HG03103 (cell line): Measurements from ENCODE around the gene CCDC85A.
"Not testable (repeated sequence)": the region's sequence is repeated elsewhere in the genome, so short reads cannot be mapped to it uniquely, and the experiment has no call there.

ENCODE experiments used
- ATAC-seq: cut with Tn5 transposase; IDR thresholded peaks from one replicate; pipeline ENCODE4 v1.9.1; 2021; ENCODE audit warnings: low read depth; ENCODE audit not compliant: unreplicated experiment

The CCDC85A gene

DNA sequence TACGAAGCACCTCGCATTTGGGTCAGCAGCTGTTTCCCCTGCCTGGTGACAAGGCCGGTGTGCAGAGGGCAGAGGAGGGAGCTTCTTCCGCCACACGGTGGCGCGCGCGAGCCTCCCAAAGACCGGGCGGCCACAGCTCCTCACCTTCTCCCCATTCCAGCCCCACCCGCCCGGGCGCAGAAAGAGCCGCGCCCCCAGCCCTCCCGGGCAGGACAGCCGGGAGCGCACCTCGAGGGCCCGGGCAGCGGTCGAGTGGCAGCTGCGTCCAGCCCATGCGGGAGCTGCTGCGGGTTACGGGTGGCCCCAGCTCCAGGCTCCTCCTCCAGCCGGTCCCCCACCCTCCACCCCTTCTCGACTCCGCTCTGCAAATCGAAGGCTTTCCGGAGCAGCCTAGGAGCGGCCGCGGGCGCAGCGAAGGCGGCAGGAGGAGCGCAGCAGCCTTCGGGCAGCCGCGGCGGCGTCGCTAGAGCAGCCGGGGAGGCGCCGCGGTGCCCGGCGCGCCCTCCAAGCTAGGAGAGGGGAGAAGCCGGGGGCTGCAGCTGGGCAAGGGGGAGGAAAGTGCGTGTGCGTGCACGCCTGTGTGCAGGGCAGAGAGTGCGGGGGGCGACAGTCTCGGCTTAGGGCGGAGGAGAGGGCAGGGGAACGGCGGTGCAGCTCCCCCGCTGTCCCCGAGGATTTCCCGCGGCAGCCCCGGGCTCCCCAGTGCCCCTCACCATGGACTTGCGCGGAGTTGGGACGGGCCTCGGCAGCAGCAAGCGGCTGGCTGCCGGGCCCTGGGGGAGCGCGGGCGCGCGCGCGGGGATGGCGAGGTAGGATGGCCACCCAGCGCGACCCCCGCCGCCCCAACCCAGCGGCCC, at the start of gene CCDC85A:
CCDC85A (plus strand) TSS at position 348 of the 857 bp plus-strand sequence. CDS start 635 bp downstream, outside the sequence.
- peak; percentile 94 for ATAC-seq

DNA sequence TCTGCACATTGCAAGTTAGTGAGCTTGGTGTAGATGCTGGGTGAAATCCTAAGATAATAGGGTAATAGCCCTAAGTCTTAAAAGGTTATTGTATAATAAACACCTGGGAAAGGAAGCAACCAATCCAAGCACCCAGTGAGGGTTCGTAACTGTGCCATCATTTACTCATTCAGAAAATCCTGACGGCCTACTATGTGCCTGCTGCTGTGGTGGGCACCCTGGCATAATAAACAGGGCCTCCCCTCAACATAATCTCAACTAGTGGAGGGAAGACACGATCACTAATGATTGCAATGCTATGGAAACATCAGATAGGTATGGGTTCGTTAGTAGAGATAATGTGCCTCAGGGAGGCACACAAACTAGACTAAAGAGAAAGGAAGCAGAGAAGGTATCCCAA, 48.9 kb upstream of the CCDC85A start:
- no peak for ATAC-seq

DNA sequence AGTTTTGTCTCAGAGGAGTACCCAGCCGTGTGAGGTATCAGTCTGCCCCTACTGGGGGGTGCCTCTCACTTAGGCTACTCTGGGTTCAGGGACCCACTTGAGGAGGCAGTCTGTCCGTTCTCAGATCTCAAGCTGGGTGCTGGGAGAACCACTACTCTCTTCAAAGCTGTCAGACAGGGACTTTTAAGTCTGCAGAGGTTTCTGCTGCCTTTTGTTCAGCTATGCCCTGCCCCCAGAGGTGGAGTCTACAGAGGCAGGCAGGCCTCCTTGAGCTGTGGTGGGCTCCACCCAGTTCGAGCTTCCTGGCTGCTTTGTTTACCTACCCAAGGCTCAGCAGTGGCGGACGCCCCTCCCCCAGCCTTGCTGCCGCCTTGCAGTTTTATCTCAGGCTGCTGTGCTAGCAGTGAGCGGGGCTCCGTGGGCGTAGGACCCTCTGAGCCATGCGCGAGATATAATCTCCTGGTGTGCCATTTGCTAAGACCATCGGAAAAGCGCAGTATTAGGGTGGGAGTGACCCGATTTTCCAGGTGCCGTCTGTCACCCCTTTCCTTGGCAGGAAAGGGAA, 41.2 kb upstream of the CCDC85A start:
- not testable (repeated sequence) for ATAC-seq

DNA sequence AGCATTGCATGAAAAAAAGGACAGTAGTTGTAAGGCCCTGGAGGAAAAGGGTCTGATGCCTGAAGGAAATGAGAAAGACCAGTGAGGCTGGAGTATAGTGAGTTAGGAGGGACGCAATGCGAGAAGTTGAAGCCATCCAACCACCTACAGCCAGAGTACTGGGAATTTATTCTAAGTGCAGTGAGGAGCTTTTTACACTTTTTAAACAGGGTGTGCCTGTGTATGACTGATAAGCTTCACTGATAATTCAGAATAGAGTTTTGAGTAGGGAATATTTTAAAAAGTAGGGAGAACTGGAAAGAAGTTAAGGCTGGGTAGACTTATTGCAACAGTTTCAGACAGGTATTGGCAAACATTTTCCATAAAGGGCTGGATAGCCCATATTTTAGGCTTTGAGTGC, 35.9 kb upstream of the CCDC85A start:
- no peak for ATAC-seq

DNA sequence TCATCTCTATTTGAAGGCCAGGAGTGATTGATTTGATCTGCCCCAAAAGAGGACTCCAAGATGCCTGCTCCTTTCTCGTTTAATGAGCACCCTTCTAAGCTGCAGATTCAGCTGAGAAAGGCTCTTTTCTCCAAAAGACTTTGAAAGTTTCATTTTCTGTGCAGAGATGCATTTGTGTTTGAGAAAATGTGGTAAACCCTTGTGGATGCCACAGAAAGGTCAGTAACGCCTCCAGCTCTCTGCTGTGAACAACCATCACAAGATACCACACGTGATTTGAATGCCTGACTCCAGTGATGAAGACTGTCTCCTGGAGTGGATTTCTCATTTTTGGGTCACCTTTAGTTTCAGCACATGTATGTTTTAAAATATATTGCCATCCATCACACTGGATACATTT, 35.0 kb upstream of the CCDC85A start:
- ATAC-seq: no peak

DNA sequence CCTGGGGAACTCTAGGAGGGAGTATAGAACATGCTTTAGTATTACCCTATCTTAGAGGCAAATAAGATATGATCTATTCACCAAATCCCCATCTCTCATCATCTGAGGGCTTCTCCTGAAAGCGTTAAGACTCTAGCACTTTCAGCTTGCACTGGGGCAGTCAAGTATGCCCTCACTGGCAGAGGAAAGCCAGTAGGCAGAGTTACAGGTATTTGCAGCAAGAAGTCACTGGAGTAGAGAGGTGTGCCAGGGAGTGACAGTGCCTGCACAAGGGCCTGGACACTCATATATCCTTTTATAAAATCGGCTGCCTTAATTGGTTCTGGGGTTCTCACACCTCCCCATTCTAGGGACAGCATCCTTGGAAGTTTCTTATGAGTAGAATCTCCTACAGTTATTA, 31.9 kb upstream of the CCDC85A start:
- ATAC-seq: no peak

DNA sequence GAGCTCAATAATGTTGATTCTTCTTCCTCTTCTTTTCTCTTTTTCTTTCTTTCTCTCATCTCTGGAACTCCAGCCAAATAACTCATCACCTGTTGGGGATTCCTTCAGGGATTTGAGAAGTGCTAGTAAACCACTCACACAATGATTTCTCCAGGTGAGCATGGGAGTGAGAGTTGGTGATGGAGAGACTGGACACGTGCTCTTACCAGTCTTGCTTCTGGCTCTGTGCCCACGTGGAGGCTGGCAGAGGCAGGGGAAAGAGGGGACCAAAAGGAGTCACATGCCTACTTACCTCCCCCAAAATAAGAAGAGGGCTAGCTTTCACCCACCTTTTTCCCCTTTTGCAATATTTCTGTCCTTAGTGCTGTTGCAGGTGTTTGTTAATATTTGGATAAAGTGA, 28.6 kb upstream of the CCDC85A start:
- no peak for ATAC-seq

DNA sequence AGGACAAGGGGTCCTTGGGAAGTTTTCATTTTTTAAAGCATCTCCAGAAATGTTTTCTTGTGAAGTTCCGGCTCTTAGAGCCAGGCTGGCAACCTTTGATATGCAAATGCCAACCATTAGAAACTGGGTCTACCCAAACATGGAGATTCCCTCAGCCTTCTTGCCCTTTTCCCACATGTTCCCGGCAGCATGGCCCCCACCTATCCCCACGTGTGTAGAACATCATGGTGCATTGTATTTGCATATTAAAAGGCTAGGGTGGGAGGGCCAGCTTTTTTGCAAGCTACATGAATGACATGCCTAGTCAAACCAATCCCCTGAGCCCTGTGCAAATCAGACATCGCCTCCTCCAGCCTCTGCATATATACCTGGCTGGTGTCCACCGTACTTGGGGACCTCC, 23.9 kb upstream of the CCDC85A start:
- ATAC-seq: not testable (repeated sequence)

DNA sequence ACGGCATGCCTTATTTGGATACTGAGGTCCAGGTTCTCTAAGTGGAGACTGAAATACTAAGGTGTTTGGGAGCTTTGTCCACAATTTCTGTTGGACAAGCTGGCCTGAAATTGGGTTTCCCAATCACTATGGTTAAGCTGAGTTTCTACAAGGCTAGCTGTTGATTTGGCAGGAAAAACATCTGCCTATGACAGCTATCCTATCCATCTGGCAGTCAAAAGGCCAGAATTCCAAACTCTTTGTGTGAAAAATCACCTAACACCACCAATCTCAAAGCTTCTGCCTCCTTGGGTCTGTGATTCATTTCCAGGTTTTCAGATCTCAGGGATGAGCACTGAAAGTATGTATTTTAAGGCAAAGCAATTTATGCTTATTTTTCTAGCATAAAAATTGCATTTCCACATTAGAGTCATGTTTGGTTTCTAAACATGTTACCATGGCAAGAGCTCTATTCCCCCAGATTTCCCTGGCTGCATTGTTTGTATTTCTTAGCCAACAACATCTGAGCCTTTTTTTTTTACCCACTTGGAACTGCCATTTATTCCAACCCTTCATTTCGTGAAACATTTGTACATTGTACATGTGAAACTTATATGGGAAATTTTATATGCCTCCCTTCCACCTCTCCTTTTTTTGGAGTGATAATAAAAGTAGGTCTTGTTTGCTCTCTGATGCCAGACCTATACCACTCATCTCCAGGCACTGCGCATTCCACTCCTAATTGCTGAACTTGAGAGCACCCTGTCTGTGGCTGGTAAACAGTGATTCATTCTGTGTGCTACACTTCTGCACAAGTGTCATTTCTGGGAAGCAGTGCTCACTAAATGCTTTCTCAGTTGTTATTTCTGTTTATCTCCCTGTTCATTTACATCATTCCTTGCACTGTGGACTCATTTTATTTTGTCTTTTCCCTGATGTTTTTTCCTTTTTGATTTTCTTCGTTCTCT, 15.9 kb upstream of the CCDC85A start:
- ATAC-seq: no peak

DNA sequence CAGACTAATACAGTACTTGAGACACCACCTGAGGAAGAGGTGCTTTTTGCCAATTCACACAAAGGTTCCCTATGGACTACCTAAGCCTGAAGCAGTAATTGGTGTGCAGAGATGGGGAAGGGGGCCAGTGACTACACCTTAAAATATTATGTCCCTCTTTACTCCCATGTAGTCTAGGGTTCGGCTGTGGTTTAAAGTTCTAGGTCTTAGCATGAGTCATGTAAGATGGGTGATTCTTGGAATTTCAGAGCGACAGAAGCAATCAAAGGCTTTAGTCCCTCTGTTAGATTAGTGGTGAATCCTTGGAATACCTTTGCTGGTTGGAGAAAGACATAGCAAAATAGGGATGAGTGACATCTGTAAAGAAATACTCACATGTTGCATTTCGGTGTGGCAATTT, 14.3 kb upstream of the CCDC85A start:
- no peak for ATAC-seq

DNA sequence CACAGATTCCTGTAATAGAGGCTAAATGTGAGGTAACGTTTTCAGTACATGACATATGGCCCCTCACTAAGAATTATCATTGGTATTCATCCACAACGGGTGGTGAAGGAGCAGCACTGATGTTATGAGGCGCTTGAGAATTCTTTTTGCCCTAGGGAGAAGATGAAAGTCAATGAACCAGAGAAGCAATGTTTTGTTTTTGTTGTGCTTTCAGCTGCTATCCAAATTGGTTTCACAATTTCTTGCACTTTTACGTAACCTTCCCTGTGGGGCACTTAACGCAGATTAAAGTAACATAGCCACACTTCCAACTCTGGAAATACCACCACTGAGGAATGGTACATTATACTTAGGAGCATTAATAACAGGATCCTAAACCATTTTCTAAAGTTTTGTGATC, 13.3 kb upstream of the CCDC85A start:
- no peak for ATAC-seq

DNA sequence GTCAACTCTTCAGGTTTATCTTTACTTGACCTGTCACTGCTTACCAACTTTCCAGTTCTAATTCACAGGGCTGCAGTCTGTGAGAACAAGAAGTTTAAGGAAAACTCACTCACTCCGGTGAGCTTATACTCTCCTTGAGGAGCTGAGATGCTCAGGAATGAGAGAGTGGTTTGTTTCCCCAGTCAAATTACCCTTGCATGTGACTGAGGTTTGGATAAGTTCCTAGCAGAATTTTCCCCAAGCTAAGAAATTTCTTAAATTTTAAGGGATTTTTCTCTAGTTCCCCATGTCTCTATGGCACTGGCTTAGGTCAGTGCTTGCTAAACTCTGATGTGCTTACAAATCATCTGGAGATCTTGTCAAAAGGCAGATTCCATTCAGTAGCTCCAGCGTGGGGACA, 12.8 kb upstream of the CCDC85A start:
- no peak for ATAC-seq

DNA sequence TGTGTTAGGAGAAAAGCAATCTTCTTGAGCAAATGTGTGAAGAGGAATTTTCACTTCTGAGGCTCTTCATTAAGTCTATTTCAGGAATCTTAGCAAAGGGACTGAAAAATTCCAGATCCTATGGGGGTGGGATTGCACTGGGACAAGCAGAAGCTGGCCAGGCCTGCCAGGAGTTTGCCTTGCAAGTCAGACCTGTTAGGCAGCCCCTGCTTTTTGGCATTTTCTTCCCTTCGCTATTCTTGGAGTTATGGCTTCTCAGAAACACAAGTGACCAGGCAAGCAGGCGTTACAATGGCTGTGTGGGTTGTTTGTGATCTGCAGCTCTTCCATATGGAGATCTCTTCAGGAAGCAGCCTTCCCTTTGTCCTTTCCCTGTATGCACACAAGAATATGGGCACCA, 8.0 kb upstream of the CCDC85A start:
- ATAC-seq: no peak

DNA sequence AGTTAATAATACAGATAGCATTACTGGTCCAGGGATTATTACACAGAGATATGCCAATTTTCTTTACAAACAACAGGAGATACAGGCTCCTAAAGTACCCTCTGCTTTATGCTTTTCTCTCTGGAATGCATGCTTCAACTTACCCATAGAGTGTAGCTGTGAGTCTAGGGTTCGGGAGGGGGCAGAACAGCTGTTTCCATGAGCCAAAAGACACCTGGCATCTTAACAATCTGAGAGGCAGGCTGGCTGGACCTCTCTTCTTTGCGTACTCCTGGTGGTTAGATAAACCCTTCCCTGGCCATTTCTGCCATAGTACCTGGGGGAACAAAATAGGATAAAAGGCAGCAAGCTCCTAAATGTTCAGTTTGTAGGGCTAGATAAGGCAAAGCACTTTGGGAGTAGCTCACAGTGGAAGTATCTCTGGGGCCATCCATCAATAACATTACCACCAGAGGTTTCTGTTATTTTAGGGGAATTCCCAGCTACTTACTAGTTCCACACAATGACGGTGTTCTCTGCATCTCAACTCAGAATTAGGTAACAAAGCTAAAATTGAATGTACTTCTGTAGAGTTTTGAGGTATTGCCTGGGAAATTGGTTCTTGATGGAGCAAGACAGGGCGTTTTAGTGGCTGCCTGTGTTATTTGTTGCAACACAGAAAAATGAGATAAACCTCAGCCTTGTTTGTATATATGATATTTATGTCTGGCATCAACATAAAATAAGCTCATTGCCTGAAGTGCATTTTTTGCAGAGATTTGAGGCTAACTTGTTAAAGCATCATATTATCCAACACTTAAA, 6.2 kb upstream of the CCDC85A start:
- ATAC-seq: no peak

DNA sequence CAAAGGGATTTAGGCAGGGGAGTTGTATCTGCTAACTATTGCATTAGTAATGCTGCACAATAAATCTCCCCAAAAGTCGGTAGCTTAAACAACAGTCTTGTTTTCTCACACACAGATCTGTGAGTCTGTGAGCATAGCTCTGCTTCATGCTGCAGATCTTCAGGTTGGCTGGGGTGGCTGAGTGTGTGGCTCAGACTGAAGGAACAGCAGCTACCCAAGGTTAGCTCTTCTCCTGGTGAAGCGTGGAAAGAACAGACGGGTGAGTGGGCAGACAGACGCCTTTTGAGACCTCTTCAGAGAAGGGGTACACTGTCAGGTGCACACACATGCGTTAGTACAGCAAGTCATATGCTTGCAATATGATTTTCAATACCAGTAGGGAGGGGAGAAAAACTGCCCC, 3.9 kb upstream of the CCDC85A start:
- no peak for ATAC-seq

DNA sequence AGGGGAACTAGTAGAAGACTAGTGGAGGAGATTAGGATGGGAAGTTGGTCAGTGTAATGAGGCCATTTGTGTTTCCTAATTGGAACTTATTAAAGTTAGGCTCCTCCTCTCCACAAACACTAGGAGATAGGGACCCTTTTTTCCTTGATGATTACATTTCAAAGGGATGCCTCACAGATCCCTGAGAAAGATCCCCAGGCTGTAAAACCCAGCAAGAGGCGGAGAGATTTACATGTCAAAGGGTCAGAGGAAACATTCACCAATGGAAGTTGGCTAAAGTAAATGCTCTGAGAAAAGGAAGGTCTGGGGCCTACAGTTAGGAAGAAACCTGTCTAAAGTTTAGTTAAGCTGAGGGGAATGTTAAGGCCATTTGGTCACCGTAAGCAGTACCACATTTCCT, 1.4 kb upstream of the CCDC85A start:
- ATAC-seq: no peak

DNA sequence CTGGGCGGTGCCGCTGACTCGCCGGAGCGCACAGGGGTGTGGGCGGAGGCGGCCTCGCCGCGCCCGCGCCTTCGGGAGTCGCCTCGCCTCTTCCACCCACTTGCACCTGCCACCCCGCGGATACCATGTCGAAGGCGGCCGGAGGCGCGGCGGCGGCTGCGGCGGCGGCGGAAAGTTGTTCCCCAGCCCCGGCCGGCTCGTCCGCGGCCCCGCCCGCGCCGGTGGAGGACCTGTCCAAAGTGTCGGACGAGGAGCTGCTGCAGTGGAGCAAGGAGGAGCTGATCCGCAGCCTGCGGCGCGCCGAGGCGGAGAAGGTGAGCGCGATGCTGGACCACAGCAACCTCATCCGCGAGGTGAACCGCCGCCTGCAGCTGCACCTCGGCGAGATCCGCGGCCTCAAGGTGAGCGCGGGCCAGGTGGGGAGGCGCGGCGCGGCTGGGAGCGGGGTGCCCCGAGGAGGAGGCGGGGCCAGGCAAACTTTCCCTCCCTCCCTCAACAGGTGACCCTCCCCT, 766 bp downstream of the CCDC85A start:
- no peak for ATAC-seq

DNA sequence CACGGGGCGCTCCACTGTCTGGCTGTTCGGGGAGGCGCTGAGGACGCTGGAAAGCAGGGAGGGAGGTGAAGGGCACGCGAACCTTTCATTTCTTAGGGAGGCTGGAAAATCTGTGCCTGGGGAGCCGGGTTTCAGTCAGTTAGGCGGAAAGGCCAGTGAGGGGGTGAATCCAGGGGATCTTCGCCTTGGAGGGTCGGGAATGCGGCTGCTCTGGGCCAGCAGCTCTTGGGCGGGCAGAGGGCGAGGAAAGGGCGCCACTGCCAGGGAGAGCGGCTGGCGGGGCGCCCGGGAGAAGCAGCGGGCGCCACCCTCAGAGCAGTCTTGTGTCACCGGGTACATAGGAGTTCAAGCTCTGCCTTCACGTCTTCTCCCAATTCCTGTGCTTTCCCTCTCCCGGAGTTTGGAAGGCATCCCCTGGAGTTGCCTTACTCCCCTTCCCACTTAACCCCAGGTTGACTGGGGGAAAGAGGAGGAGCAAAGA, 1.4 kb downstream of the CCDC85A start:
- no peak for ATAC-seq

DNA sequence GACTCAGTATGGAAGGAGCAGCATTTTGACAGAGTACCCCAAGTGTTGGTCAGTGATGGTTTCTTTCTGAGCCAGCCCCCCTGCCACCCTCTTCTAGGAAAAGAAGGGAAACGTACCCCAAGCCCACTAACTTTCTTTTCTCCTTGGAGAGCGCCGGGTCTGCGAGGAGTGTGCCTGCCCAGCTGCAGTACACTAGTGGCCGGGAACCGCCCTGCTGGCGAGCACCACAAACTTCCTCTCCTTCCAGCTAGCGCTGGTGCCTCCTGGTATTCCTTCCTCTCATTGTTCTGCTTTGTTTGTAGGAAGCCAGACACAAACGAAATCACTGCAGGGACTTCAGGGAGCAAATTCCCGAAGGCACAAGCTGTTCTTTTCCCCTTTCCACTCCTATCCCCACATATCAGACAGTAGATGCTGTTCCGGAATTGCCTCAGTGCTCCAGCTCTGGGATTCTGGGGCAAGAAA, 1.8 kb downstream of the CCDC85A start:
- no peak for ATAC-seq

DNA sequence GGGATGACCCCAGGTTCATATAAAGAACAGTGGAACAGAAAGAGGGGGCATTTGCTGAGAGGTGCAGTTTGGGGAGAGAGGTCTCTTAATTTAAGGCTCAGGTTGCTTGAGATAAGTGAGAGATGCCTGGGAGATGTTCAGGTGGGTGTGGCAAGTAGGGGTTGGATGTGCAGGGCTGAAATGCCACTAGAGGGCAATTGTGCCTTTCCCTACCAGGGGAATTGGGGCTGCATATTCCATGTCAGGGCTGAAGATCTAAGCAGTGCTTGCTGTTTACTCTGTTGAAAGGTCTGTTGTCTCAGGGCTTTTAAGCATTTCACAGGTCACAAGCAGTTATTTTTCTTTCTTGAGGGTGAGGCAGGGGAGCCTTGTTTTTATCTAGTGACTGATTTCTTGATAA, 7.8 kb downstream of the CCDC85A start:
- no peak for ATAC-seq
